OCI-LY7 (cell line): ENCODE results near the gene ESYT2. TPM values are rescaled to one million over a fixed set of nuclear protein-coding genes. Genes with fewer than 3 reads are reported as not detected.

Source experiments
- BruUV-seq: library from RNA; stranded (reverse); fragments of 400-500 nt; replicated peaks from 2 replicates; lab custom pipeline; 2021; lab: Mats Ljungman, UMichigan
- CTCF ChIA-PET: fragments of 300-600 bp; sonication (Branson Sonifier 250); formaldehyde crosslinking; loops from one replicate; lab custom pipeline; 2022; ENCODE audit warnings: antibody characterized with exemption; ENCODE audit not compliant: unreplicated experiment; lab: Charles Lee
- POLR2A ChIA-PET: fragments of 300-600 bp; sonication (Branson Sonifier 250); formaldehyde crosslinking; loops from one replicate; lab custom pipeline; 2022; ENCODE audit warnings: antibody characterized with exemption; lab: Charles Lee
- DNase-seq: peaks from one replicate; pipeline ENCODE4 v3.0.0-alpha.2; 2015; ENCODE audit warnings: low spot score
- H2AFZ ChIP-seq: fragments of 200-600 bp; sonication (generic), shearing (Covaris generic); 2 replicates; pipeline ENCODE4 v1.6.1; 2014; ENCODE audit warnings: mild to moderate bottlenecking, antibody characterized with exemption, low read length, moderate library complexity
- H3K27ac ChIP-seq: fragments of 200-600 bp; sonication (generic); 2 replicates; pipeline ENCODE4 v1.5.1; 2014; ENCODE audit warnings: mixed run types, low read depth, mild to moderate bottlenecking, moderate library complexity, low read length, inconsistent platforms; ENCODE audit not compliant: poor library complexity, severe bottlenecking
- H3K36me3 ChIP-seq: fragments of 200-600 bp; sonication (generic); 2 replicates; pipeline ENCODE4 v1.6.1; 2014; ENCODE audit warnings: mild to moderate bottlenecking, antibody characterized with exemption, low read length, moderate library complexity, mixed read lengths; ENCODE audit not compliant: insufficient read depth
- H3K4me1 ChIP-seq: fragments of 200-600 bp; sonication (generic); 2 replicates; pipeline ENCODE4 v1.5.1; 2014; ENCODE audit warnings: mild to moderate bottlenecking, low read length; ENCODE audit not compliant: insufficient read depth, poor library complexity, severe bottlenecking
- H3K4me2 ChIP-seq: fragments of 200-600 bp; sonication (generic); 2 replicates; pipeline ENCODE4 v1.6.1; 2014; ENCODE audit warnings: mild to moderate bottlenecking, low read length
- H3K4me3 ChIP-seq: fragments of 200-600 bp; sonication (generic); 2 replicates; pipeline ENCODE4 v1.5.1; 2014; ENCODE audit warnings: mild to moderate bottlenecking, low read depth, low read length; ENCODE audit not compliant: poor library complexity, severe bottlenecking
- H3K79me2 ChIP-seq: fragments of 200-600 bp; sonication (generic); 2 replicates; pipeline ENCODE4 v1.6.1; 2016; ENCODE audit warnings: low read depth, mild to moderate bottlenecking, low read length, moderate library complexity, mixed read lengths; ENCODE audit not compliant: insufficient read depth
- H3K9me2 ChIP-seq: fragments of 200-600 bp; sonication (generic); 2 replicates; pipeline ENCODE4 v1.6.1; 2016; ENCODE audit warnings: mild to moderate bottlenecking, low read length, mixed read lengths; ENCODE audit not compliant: insufficient read depth
- H3K9me3 ChIP-seq: fragments of 200-600 bp; sonication (generic); 2 replicates; pipeline ENCODE4 v1.6.1; 2014; ENCODE audit warnings: mild to moderate bottlenecking, mixed run types, low read length, mixed read lengths
- H4K20me1 ChIP-seq: fragments of 200-600 bp; sonication (generic); 2 replicates; pipeline ENCODE4 v1.6.1; 2014; ENCODE audit warnings: mild to moderate bottlenecking, antibody characterized with exemption, low read length, moderate library complexity, mixed read lengths; ENCODE audit not compliant: insufficient read depth
- EZH2phosphoT487 ChIP-seq: fragments of 200-600 bp; sonication (generic); IDR thresholded peaks from 2 replicates; pipeline ENCODE4 v1.6.1; 2018; ENCODE audit warnings: low read depth, borderline replicate concordance, mild to moderate bottlenecking, mixed run types, antibody characterized with exemption, low read length, moderate library complexity, mixed read lengths
- intact Hi-C: fragments of 100-400 bp; cut with micrococcal nuclease; formaldehyde crosslinking; loops from one replicate; pipeline ENCODE4 v1.10.0; 2022; ENCODE audit not compliant: unreplicated experiment
- total RNA-seq, 2 experiments: library from RNA; depleted of rRNA in 1 of 2; stranded (reverse); fragments of >200 nt in 1 of 2; shearing (Covaris generic) in 1 of 2; gene quantifications; 2 replicates each; pipeline ENCODE4 v1.2.3, GENCODE V29; 2014 to 2022
- TF ChIP-seq, protein P1 (sequence below): fragments of 200-600 bp; sonication (generic); conservative IDR thresholded peaks from 2 replicates; pipeline ENCODE4 v1.5.1; 2014; ENCODE audit warnings: mild to moderate bottlenecking, antibody characterized with exemption, low read length, moderate library complexity, mixed read lengths

ESYT2 gene
- total RNA-seq, 2 experiments from 2014 or later: 24.2 to 33.7 TPM

DNA sequence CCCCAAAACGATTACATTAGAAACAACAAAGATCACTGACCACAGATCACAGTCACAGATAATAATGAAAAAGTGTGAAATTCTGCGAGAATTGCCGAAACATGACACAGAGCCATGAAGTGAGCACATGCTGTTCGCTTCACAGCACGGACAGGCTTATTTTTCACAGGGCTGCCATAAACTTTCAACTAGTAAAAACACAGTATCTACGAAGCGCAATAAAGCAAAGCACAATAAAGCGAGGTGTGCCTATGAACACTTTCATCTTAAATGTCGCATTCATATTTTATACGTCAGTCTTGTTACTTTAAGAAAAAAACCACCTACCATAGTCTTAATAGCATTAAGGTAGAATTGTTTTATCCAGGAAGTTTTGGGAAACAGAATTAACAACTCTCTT, 51.5 kb downstream of the ESYT2 start:
- H3K9me3 ChIP-seq: peaks cover 6% of the 10 kb centered on the region; the same call in 1 of the 2 replicates
- no peak overlapping the region for H3K27ac ChIP-seq
- H4K20me1 ChIP-seq: no peaks in the 10 kb centered on the region
- no peaks in the 10 kb centered on the region for H3K4me1 ChIP-seq
- ChIA-PET CTCF (no interaction called here), POLR2A (interaction anchor here (0.7 kb wide), 1 partner anchor 92 kb away, joined by 3 read pairs; no protein-coding TSS in a partner anchor)
- TF ChIP-seq EZH2phosphoT487: no peak
- TF ChIP-seq, protein P1, sequence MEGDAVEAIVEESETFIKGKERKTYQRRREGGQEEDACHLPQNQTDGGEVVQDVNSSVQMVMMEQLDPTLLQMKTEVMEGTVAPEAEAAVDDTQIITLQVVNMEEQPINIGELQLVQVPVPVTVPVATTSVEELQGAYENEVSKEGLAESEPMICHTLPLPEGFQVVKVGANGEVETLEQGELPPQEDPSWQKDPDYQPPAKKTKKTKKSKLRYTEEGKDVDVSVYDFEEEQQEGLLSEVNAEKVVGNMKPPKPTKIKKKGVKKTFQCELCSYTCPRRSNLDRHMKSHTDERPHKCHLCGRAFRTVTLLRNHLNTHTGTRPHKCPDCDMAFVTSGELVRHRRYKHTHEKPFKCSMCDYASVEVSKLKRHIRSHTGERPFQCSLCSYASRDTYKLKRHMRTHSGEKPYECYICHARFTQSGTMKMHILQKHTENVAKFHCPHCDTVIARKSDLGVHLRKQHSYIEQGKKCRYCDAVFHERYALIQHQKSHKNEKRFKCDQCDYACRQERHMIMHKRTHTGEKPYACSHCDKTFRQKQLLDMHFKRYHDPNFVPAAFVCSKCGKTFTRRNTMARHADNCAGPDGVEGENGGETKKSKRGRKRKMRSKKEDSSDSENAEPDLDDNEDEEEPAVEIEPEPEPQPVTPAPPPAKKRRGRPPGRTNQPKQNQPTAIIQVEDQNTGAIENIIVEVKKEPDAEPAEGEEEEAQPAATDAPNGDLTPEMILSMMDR: no peak
- no peaks in the 10 kb centered on the region for H3K79me2 ChIP-seq
- H3K4me3 ChIP-seq: no peak overlapping the region
- peaks cover 25% of the 10 kb centered on the region for H3K36me3 ChIP-seq
- no TSS peak for BruUV-seq
- intact Hi-C loops: no loop called here
- H3K4me2 ChIP-seq: no peak overlapping the region
- no peak overlapping the region for H2AFZ ChIP-seq
- DNase-seq: no peak
- H3K9me2 ChIP-seq: no peaks in the 10 kb centered on the region

DNA sequence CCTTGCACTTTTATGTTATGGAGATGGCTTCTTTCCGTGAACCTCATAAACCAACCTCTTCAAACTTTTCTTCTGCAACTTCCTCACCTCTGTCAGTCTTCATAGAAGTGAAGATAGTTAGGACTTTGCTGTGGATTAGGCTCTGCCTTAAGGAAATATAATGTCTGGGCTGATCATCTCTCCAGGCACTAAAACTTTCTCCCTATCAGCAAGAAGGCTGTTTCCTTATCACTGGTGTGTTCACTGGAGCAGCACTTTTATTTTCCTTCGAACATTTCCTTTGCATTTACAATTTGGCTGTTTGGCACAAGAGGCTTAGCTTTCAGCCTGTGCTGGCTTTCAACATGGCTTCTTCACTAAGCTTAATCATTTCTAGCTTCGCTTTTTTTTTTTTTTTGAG, 52.8 kb downstream of the ESYT2 start:
- POLR2A ChIA-PET: interaction anchor here (0.7 kb wide), 1 partner anchor 19 kb away, joined by 3 read pairs; no protein-coding TSS in a partner anchor
- H3K4me1 ChIP-seq: no peaks in the 10 kb centered on the region
- no TSS peak for BruUV-seq

DNA sequence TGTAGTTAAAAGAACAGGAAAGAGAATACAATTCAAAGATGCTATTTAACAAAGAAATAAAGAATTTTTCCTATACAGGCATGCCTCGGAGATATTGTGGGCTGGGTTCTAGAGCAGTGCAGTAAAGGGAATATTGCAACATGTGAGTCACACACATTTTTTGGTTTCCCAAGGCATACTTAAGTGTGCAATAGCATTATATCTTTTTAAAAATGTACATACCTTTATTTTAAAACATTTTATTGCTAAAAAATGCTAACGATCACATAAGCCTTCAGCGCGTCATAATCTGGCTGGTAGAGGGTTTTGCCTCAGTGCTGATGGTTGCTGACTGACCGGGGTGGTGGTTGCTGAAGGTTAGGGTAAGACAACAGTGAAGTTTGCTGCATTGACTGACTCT, 54.4 kb downstream of the ESYT2 start:
- CTCF ChIA-PET: no interaction called here
- TF ChIP-seq, protein P1: no peak
- TF ChIP-seq EZH2phosphoT487: no peak
- intact Hi-C loops: no loop called here
- no peaks in the 10 kb centered on the region for H3K4me1 ChIP-seq
- no peaks in the 10 kb centered on the region for H3K79me2 ChIP-seq
- no peaks in the 10 kb centered on the region for H3K9me3 ChIP-seq
- H3K9me2 ChIP-seq: no peaks in the 10 kb centered on the region
- no peaks in the 10 kb centered on the region for H4K20me1 ChIP-seq
- peaks cover 3% of the 10 kb centered on the region; the same call in 1 of the 2 replicates for H3K36me3 ChIP-seq
- H3K27ac ChIP-seq: no peak overlapping the region
- H3K4me3 ChIP-seq: no peak overlapping the region
- DNase-seq: no peak
- no peak overlapping the region for H2AFZ ChIP-seq
- no peak overlapping the region for H3K4me2 ChIP-seq
- POLR2A ChIA-PET: no interaction called here
- no TSS peak for BruUV-seq

More for the DNA sequence above, 52.8 kb downstream of the ESYT2 start:
- no peaks in the 10 kb centered on the region for H3K79me2 ChIP-seq
- TF ChIP-seq, protein P1: no peak
- TF ChIP-seq EZH2phosphoT487: no peak
- DNase-seq: no peak
- H3K36me3 ChIP-seq: peaks cover 12% of the 10 kb centered on the region
- peaks cover 3% of the 10 kb centered on the region; the same call in 1 of the 2 replicates for H3K9me3 ChIP-seq
- H4K20me1 ChIP-seq: no peaks in the 10 kb centered on the region
- no peak overlapping the region for H3K4me3 ChIP-seq
- intact Hi-C loops: no loop called here
- H3K4me2 ChIP-seq: no peak overlapping the region
- no peaks in the 10 kb centered on the region for H3K9me2 ChIP-seq
- no peak overlapping the region for H3K27ac ChIP-seq
- no peak overlapping the region for H2AFZ ChIP-seq
- CTCF ChIA-PET: no interaction called here
